ENCODE measurements around the gene C16orf96.

The C16orf96 gene

GRCh38 chr16:4539716-4540284 is 16.3 kb upstream of the C16orf96 start:
- H3K27me3 ChIP-seq (ENCODE audit: control insufficient read depth, insufficient read depth, low read length), result peaks cover 13% of the 10 kb centered on the region
- H3K4me1 ChIP-seq (ENCODE audit: control insufficient read depth, low read depth, low read length), result peaks cover 9% of the 10 kb centered on the region
- no peak overlapping the region for H3K9ac ChIP-seq (ENCODE audit: low read length)
- no peak overlapping the region for H3K4me3 ChIP-seq (ENCODE audit: low read length)
- H3K36me3 ChIP-seq (ENCODE audit: control insufficient read depth, low read depth, low read length), result no peaks in the 10 kb centered on the region
- H3K27ac ChIP-seq (ENCODE audit: low read length), result no peak overlapping the region
- peaks cover 13% of the 10 kb centered on the region for H3K9me3 ChIP-seq (ENCODE audit: control insufficient read depth, low read depth, low read length)

- Histone ChIP-seq H3K9ac (ENCODE audit: low read length) (no peak overlapping the region), H3K4me1 (ENCODE audit: control insufficient read depth, low read depth, low read length) (no peaks in the 10 kb centered on the region), H3K27ac (ENCODE audit: low read length) (no peak overlapping the region), H3K4me3 (ENCODE audit: low read length) (no peak overlapping the region), H3K9me3 (ENCODE audit: control insufficient read depth, low read depth, low read length) (peaks cover 7% of the 10 kb centered on the region), H3K27me3 (ENCODE audit: control insufficient read depth, insufficient read depth, low read length) (peaks cover 7% of the 10 kb centered on the region), H3K36me3 (ENCODE audit: control insufficient read depth, low read depth, low read length) (no peaks in the 10 kb centered on the region)
Observed at GRCh38 chr16:4544473-4544872, 11.7 kb upstream of the C16orf96 start.

- Histone ChIP-seq H3K27ac (ENCODE audit: low read length) (no peak overlapping the region), H3K9ac (ENCODE audit: low read length) (no peak overlapping the region), H3K9me3 (ENCODE audit: control insufficient read depth, low read depth, low read length) (no peaks in the 10 kb centered on the region), H3K27me3 (ENCODE audit: control insufficient read depth, insufficient read depth, low read length) (no peaks in the 10 kb centered on the region), H3K36me3 (ENCODE audit: control insufficient read depth, low read depth, low read length) (no peaks in the 10 kb centered on the region), H3K4me3 (ENCODE audit: low read length) (no peak overlapping the region), H3K4me1 (ENCODE audit: control insufficient read depth, low read depth, low read length) (no peaks in the 10 kb centered on the region)
Observed at GRCh38 chr16:4548124-4548523, 8.0 kb upstream of the C16orf96 start.

- Histone ChIP-seq H3K9ac (ENCODE audit: low read length) (no peak overlapping the region), H3K9me3 (ENCODE audit: control insufficient read depth, low read depth, low read length) (no peaks in the 10 kb centered on the region), H3K4me1 (ENCODE audit: control insufficient read depth, low read depth, low read length) (no peaks in the 10 kb centered on the region), H3K36me3 (ENCODE audit: control insufficient read depth, low read depth, low read length) (no peaks in the 10 kb centered on the region), H3K27ac (ENCODE audit: low read length) (no peak overlapping the region), H3K27me3 (ENCODE audit: control insufficient read depth, insufficient read depth, low read length) (no peaks in the 10 kb centered on the region), H3K4me3 (ENCODE audit: low read length) (no peak overlapping the region)
Observed at GRCh38 chr16:4550591-4550990, 5.5 kb upstream of the C16orf96 start.

- Histone ChIP-seq H3K9ac (ENCODE audit: low read length) (no peak overlapping the region), H3K36me3 (ENCODE audit: control insufficient read depth, low read depth, low read length) (no peaks in the 10 kb centered on the region), H3K27ac (ENCODE audit: low read length) (no peak overlapping the region), H3K9me3 (ENCODE audit: control insufficient read depth, low read depth, low read length) (no peaks in the 10 kb centered on the region), H3K27me3 (ENCODE audit: control insufficient read depth, insufficient read depth, low read length) (no peaks in the 10 kb centered on the region), H3K4me1 (ENCODE audit: control insufficient read depth, low read depth, low read length) (no peaks in the 10 kb centered on the region), H3K4me3 (ENCODE audit: low read length) (no peak overlapping the region)
Observed at GRCh38 chr16:4552541-4552940, 3.6 kb upstream of the C16orf96 start.

- Histone ChIP-seq H3K9ac (ENCODE audit: low read length) (no peak overlapping the region), H3K27me3 (ENCODE audit: control insufficient read depth, insufficient read depth, low read length) (no peaks in the 10 kb centered on the region), H3K4me1 (ENCODE audit: control insufficient read depth, low read depth, low read length) (no peaks in the 10 kb centered on the region), H3K27ac (ENCODE audit: low read length) (no peak overlapping the region), H3K4me3 (ENCODE audit: low read length) (no peak overlapping the region), H3K9me3 (ENCODE audit: control insufficient read depth, low read depth, low read length) (no peaks in the 10 kb centered on the region), H3K36me3 (ENCODE audit: control insufficient read depth, low read depth, low read length) (no peaks in the 10 kb centered on the region)
Observed at GRCh38 chr16:4556580-4556979, 440 bp downstream of the C16orf96 start.

GRCh38 chr16:4557973-4558372 is 1.8 kb downstream of the C16orf96 start:
- no peak overlapping the region for H3K9ac ChIP-seq (ENCODE audit: low read length)
- H3K27me3 ChIP-seq (ENCODE audit: control insufficient read depth, insufficient read depth, low read length), result no peaks in the 10 kb centered on the region
- no peaks in the 10 kb centered on the region for H3K36me3 ChIP-seq (ENCODE audit: control insufficient read depth, low read depth, low read length)
- H3K4me3 ChIP-seq (ENCODE audit: low read length), result no peak overlapping the region
- no peak overlapping the region for H3K27ac ChIP-seq (ENCODE audit: low read length)
- no peaks in the 10 kb centered on the region for H3K4me1 ChIP-seq (ENCODE audit: control insufficient read depth, low read depth, low read length)
- no peaks in the 10 kb centered on the region for H3K9me3 ChIP-seq (ENCODE audit: control insufficient read depth, low read depth, low read length)

- Histone ChIP-seq H3K27me3 (ENCODE audit: control insufficient read depth, insufficient read depth, low read length) (no peaks in the 10 kb centered on the region), H3K9me3 (ENCODE audit: control insufficient read depth, low read depth, low read length) (no peaks in the 10 kb centered on the region), H3K36me3 (ENCODE audit: control insufficient read depth, low read depth, low read length) (no peaks in the 10 kb centered on the region), H3K4me3 (ENCODE audit: low read length) (no peak overlapping the region), H3K9ac (ENCODE audit: low read length) (no peak overlapping the region), H3K4me1 (ENCODE audit: control insufficient read depth, low read depth, low read length) (no peaks in the 10 kb centered on the region), H3K27ac (ENCODE audit: low read length) (no peak overlapping the region)
Observed at GRCh38 chr16:4561596-4561995, 5.5 kb downstream of the C16orf96 start.

GRCh38 chr16:4564661-4565267 is 8.6 kb downstream of the C16orf96 start:
- no peaks in the 10 kb centered on the region for H3K9me3 ChIP-seq (ENCODE audit: control insufficient read depth, low read depth, low read length)
- H3K4me1 ChIP-seq (ENCODE audit: control insufficient read depth, low read depth, low read length), result no peaks in the 10 kb centered on the region
- no peaks in the 10 kb centered on the region for H3K36me3 ChIP-seq (ENCODE audit: control insufficient read depth, low read depth, low read length)
- H3K4me3 ChIP-seq (ENCODE audit: low read length), result no peak overlapping the region
- no peaks in the 10 kb centered on the region for H3K27me3 ChIP-seq (ENCODE audit: control insufficient read depth, insufficient read depth, low read length)
- H3K27ac ChIP-seq (ENCODE audit: low read length), result no peak overlapping the region
- no peak overlapping the region for H3K9ac ChIP-seq (ENCODE audit: low read length)

GRCh38 chr16:4566144-4566543 is 10.0 kb downstream of the C16orf96 start:
- Histone ChIP-seq H3K4me3 (ENCODE audit: low read length) (no peak overlapping the region), H3K9me3 (ENCODE audit: control insufficient read depth, low read depth, low read length) (no peaks in the 10 kb centered on the region), H3K27ac (ENCODE audit: low read length) (no peak overlapping the region), H3K9ac (ENCODE audit: low read length) (no peak overlapping the region), H3K27me3 (ENCODE audit: control insufficient read depth, insufficient read depth, low read length) (no peaks in the 10 kb centered on the region), H3K4me1 (ENCODE audit: control insufficient read depth, low read depth, low read length) (peaks cover 12% of the 10 kb centered on the region), H3K36me3 (ENCODE audit: control insufficient read depth, low read depth, low read length) (no peaks in the 10 kb centered on the region)

- peak overlapping the region; percentile 40 for H3K9ac ChIP-seq (ENCODE audit: low read length)
- peaks cover 15% of the 10 kb centered on the region for H3K4me1 ChIP-seq (ENCODE audit: control insufficient read depth, low read depth, low read length)
- H3K27me3 ChIP-seq (ENCODE audit: control insufficient read depth, insufficient read depth, low read length), result no peaks in the 10 kb centered on the region
- H3K4me3 ChIP-seq (ENCODE audit: low read length), result no peak overlapping the region
- H3K36me3 ChIP-seq (ENCODE audit: control insufficient read depth, low read depth, low read length), result no peaks in the 10 kb centered on the region
- no peaks in the 10 kb centered on the region for H3K9me3 ChIP-seq (ENCODE audit: control insufficient read depth, low read depth, low read length)
- H3K27ac ChIP-seq (ENCODE audit: low read length), result no peak overlapping the region
Observed at GRCh38 chr16:4570086-4570485, 13.9 kb downstream of the C16orf96 start.

- Histone ChIP-seq H3K4me3 (ENCODE audit: low read length) (peak overlapping the region; percentile 13), H3K9me3 (ENCODE audit: control insufficient read depth, low read depth, low read length) (no peaks in the 10 kb centered on the region), H3K4me1 (ENCODE audit: control insufficient read depth, low read depth, low read length) (peaks cover 15% of the 10 kb centered on the region), H3K36me3 (ENCODE audit: control insufficient read depth, low read depth, low read length) (no peaks in the 10 kb centered on the region), H3K27ac (ENCODE audit: low read length) (peak overlapping the region; percentile 65), H3K27me3 (ENCODE audit: control insufficient read depth, insufficient read depth, low read length) (no peaks in the 10 kb centered on the region), H3K9ac (ENCODE audit: low read length) (peak overlapping the region; percentile 40)
Observed at GRCh38 chr16:4570688-4571321, 14.7 kb downstream of the C16orf96 start.
